Endothelial cell of umbilical vein (primary cell): ENCODE data around the gene TAS1R1. TPM values are rescaled to one million over a fixed set of nuclear protein-coding genes. Genes with fewer than 3 reads are reported as not detected.

Experiments
- BruUV-seq: library from RNA; stranded (reverse); fragments of 400-500 nt; replicated peaks from 2 replicates; lab custom pipeline; 2021; lab: Mats Ljungman, UMichigan
- CTCF ChIA-PET: fragments of 300-600, 350-600 bp; sonication (Branson Sonifier 250); formaldehyde crosslinking; loops from one replicate; lab custom pipeline; 2021; ENCODE audit warnings: antibody characterized with exemption, inconsistent platforms; lab: Charles Lee
- POLR2A ChIA-PET: fragments of 300-600, 350-600 bp; sonication (Branson Sonifier 250); formaldehyde crosslinking; loops from one replicate; lab custom pipeline; 2021; ENCODE audit warnings: antibody characterized with exemption, inconsistent platforms; lab: Charles Lee
- DNase-seq: peaks from one replicate; pipeline ENCODE4 v3.0.0-alpha.2; 2011; ENCODE audit warnings: low read depth, low spot score
- FAIRE-seq: peaks from 2 replicates; lab custom pipeline; 2011; peaks lifted over from hg19 to GRCh38; lab: Jason Lieb, UNC
- H2AFZ ChIP-seq: 2 replicates; pipeline ENCODE4 v1.6.0; 2012; ENCODE audit warnings: low read depth, low read length, control low read depth, inconsistent platforms
- H3K27ac ChIP-seq: 2 replicates; pipeline ENCODE4 v1.5.1; 2011; ENCODE audit warnings: low read depth, mild to moderate bottlenecking, control low read depth, low read length, moderate library complexity; ENCODE audit not compliant: insufficient read depth
- H3K27me3 ChIP-seq, 2 experiments: 2 replicates each; pipeline versions ENCODE4 v1.6.0 to v1.6.1; 2011; ENCODE audit warnings: low read length in 2 of 2, mixed read lengths in 1 of 2; ENCODE audit not compliant: control insufficient read depth in 2 of 2, insufficient read depth in 2 of 2
- H3K36me3 ChIP-seq, 2 experiments: 2 replicates in 1 of 2; 3 replicates in 1 of 2; pipeline ENCODE4 v1.5.1; 2011; ENCODE audit warnings: low read length in 2 of 2, mild to moderate bottlenecking in 1 of 2, moderate library complexity in 1 of 2; ENCODE audit not compliant: control insufficient read depth in 2 of 2, insufficient read depth in 2 of 2; ENCODE audit errors: extremely low read depth in 1 of 2
- H3K4me1 ChIP-seq: 3 replicates; pipeline ENCODE4 v1.5.1; 2011; ENCODE audit warnings: mild to moderate bottlenecking, low read length; ENCODE audit not compliant: control insufficient read depth, insufficient read depth; ENCODE audit errors: extremely low read depth
- H3K4me2 ChIP-seq: 2 replicates; pipeline ENCODE4 v1.6.1; 2011; ENCODE audit warnings: low read length, control low read depth, mixed read lengths; ENCODE audit not compliant: insufficient read depth
- H3K4me3 ChIP-seq, 3 experiments: fragments of 200-600 bp in 1 of 3; sonication (generic), shearing (Covaris generic) in 1 of 3; replicated peaks in 1 of 3; 2 replicates each; pipeline ENCODE4 v1.5.1; 2011 to 2016; ENCODE audit warnings: control low read depth in 3 of 3, low read length in 3 of 3, mild to moderate bottlenecking in 2 of 3, inconsistent platforms in 1 of 3, low read depth in 1 of 3, moderate library complexity in 1 of 3; ENCODE audit not compliant: insufficient read depth in 1 of 3
- H3K79me2 ChIP-seq: 2 replicates; pipeline ENCODE4 v1.6.0; 2012; ENCODE audit warnings: low read length, inconsistent platforms; ENCODE audit not compliant: control insufficient read depth, insufficient read depth
- H3K9ac ChIP-seq: replicated peaks from 2 replicates; pipeline ENCODE3; 2011; ENCODE audit warnings: low read length, control low read depth; ENCODE audit not compliant: insufficient read depth; ENCODE audit errors: extremely low read depth
- H3K9me1 ChIP-seq: replicated peaks from 3 replicates; pipeline ENCODE4 v1.6.0; 2011; ENCODE audit warnings: mild to moderate bottlenecking, low read length; ENCODE audit not compliant: control insufficient read depth, insufficient read depth; ENCODE audit errors: extremely low read depth
- H3K9me3 ChIP-seq: replicated peaks from 2 replicates; pipeline ENCODE4 v1.5.1; 2012; ENCODE audit warnings: low read length, inconsistent platforms; ENCODE audit not compliant: control insufficient read depth, insufficient read depth
- H4K20me1 ChIP-seq: replicated peaks from 2 replicates; pipeline ENCODE3; 2011; ENCODE audit warnings: mild to moderate bottlenecking, low read length; ENCODE audit not compliant: control insufficient read depth, insufficient read depth; ENCODE audit errors: extremely low read depth
- CTCF ChIP-seq, 2 donors: IDR thresholded peaks; 1 replicate in 1 of 2; 2 replicates in 1 of 2; pipeline ENCODE4 v1.5.1; 2011; ENCODE audit warnings: low read length in 2 of 2, mild to moderate bottlenecking in 2 of 2, moderate library complexity in 2 of 2, control low read depth in 1 of 2, inconsistent platforms in 1 of 2, low read depth in 1 of 2; ENCODE audit not compliant: insufficient read depth in 1 of 2; ENCODE audit errors: extremely low read depth in 1 of 2
- EZH2 ChIP-seq: IDR thresholded peaks from 2 replicates; pipeline ENCODE4 v1.6.1; 2012; ENCODE audit warnings: borderline replicate concordance, low read depth, mild to moderate bottlenecking, moderate library complexity, low read length, inconsistent platforms; ENCODE audit not compliant: severe bottlenecking
- FOS ChIP-seq: IDR thresholded peaks from 2 replicates; pipeline ENCODE4 v1.6.1; 2011; ENCODE audit warnings: mild to moderate bottlenecking, low read length, moderate library complexity, borderline replicate concordance; ENCODE audit not compliant: insufficient read depth
- GATA2 ChIP-seq: IDR thresholded peaks from 2 replicates; pipeline ENCODE4 v1.7.0; 2011; ENCODE audit warnings: low read depth, mild to moderate bottlenecking, moderate library complexity, mixed read lengths, low read length; ENCODE audit not compliant: insufficient read length, insufficient read depth
- JUN ChIP-seq: IDR thresholded peaks from 2 replicates; pipeline ENCODE4 v1.6.1; 2011; ENCODE audit warnings: borderline replicate concordance, low read depth; ENCODE audit not compliant: insufficient read length, insufficient read depth
- MAX ChIP-seq: IDR thresholded peaks from 2 replicates; pipeline ENCODE4 v1.6.1; 2011; ENCODE audit not compliant: insufficient read depth, insufficient read length
- MYC ChIP-seq: IDR thresholded peaks from one replicate; pipeline ENCODE4 v1.6.1; 2011; ENCODE audit warnings: mild to moderate bottlenecking, low read depth, low read length
- POLR2A ChIP-seq: IDR thresholded peaks from 2 replicates; pipeline ENCODE4 v1.6.1; 2012; ENCODE audit warnings: low read depth, mild to moderate bottlenecking, control low read depth, low read length
- POLR2AphosphoS5 ChIP-seq: IDR thresholded peaks from 2 replicates; pipeline ENCODE4 v1.6.1; 2012; ENCODE audit warnings: low read depth, mild to moderate bottlenecking, control low read depth, low read length, moderate library complexity; ENCODE audit not compliant: insufficient read depth
- dilution Hi-C: fragments of 300-500 bp; cut with MboI; formaldehyde crosslinking; loops from one replicate; pipeline ENCODE4 v1.15.0; 2019; ENCODE audit warnings: low sequenced_read_pairs; ENCODE audit not compliant: extremely low pct_ligation_motif_present
- intact Hi-C: fragments of 100-400 bp; cut with micrococcal nuclease; formaldehyde crosslinking; loops from one replicate; pipeline ENCODE4 v1.10.0; 2022
- polyA plus RNA-seq, 4 experiments: library from polyadenylated mRNA; depleted of rRNA in 3 of 4; stranded (reverse) in 3 of 4; unstranded in 1 of 4; fragments of >200 nt; gene quantifications; 2 replicates each; pipeline versions ENCODE4 v1.2.1 to v1.2.3, GENCODE V29; 2011 to 2012; ENCODE audit warnings: missing spikeins in 1 of 4
- total RNA-seq: library from RNA; stranded (reverse); gene quantifications from 2 replicates; pipeline ENCODE4 v1.2.3, GENCODE V29; 2021

TAS1R1 gene
- total and polyA plus RNA-seq, 2 donors (not counting 3 experiments of a cell fraction or from before 2014, with no cell fraction given), result not detected

- BruUV-seq, result no TSS peak
- Histone ChIP-seq H3K9me3 (no peaks in the 10 kb centered on the region), H3K4me2 (no peak overlapping the region), H4K20me1 (no peaks in the 10 kb centered on the region), H3K79me2 (no peaks in the 10 kb centered on the region), H3K4me1 (no peaks in the 10 kb centered on the region), H3K9me1 (no peaks in the 10 kb centered on the region), H3K27ac (no peak overlapping the region), H3K36me3 (peaks cover 2 to 3% of the 10 kb centered on the region in 2 experiments), H3K27me3 (no peaks in the 10 kb centered on the region), H2AFZ (no peak overlapping the region), H3K4me3 (no peak overlapping the region), H3K9ac (no peak overlapping the region)
- FAIRE-seq (no peak), DNase-seq (no peak)
- CTCF ChIA-PET, result no interaction called here
- POLR2A ChIA-PET, result no interaction called here
- intact Hi-C loops, result no loop called here
- TF ChIP-seq CTCF (IDR thresholded peaks at IDR 0.05; ENCODE audit: extremely low read depth in 1 of 2, insufficient read depth in 1 of 2, low read depth in 1 of 2, low read length in 2 of 2) (no peak), GATA2 (no peak), JUN (no peak), EZH2 (no peak), MAX (no peak), POLR2A (no peak), MYC (no peak), POLR2AphosphoS5 (no peak), FOS (no peak)
- dilution Hi-C loops, result no loop called here
Measured at GRCh38 chr1:6519491-6519934, 35.6 kb upstream of the TAS1R1 start.
